GM23248 (cell line): ENCODE results near the gene ARFGEF2. TPM values are rescaled to one million over a fixed set of nuclear protein-coding genes. Genes with fewer than 3 reads are reported as not detected.

Experiments
- DNase-seq: peaks from one replicate; pipeline ENCODE4 v3.0.0-alpha.2; 2015
- H2AFZ ChIP-seq: fragments of 200-600 bp; sonication (generic); 2 replicates; pipeline ENCODE4 v1.6.1; 2016; ENCODE audit warnings: antibody characterized with exemption
- H3F3A ChIP-seq: fragments of 200-600 bp; sonication (generic); 2 replicates; pipeline ENCODE4 v1.6.1; 2016; ENCODE audit warnings: mild to moderate bottlenecking, antibody characterized with exemption, mixed run types; ENCODE audit not compliant: insufficient read depth
- H3K27ac ChIP-seq: fragments of 200-600 bp; sonication (generic); 2 replicates; pipeline ENCODE4 v1.5.1; 2016; ENCODE audit warnings: mild to moderate bottlenecking
- H3K27me3 ChIP-seq: fragments of 200-600 bp; sonication (generic); replicated peaks from 2 replicates; pipeline ENCODE4 v1.6.1; 2016; ENCODE audit warnings: mild to moderate bottlenecking; ENCODE audit not compliant: insufficient read depth
- H3K36me3 ChIP-seq: fragments of 200-600 bp; sonication (generic); 2 replicates; pipeline ENCODE4 v1.6.1; 2016; ENCODE audit warnings: low read depth, mild to moderate bottlenecking
- H3K4me1 ChIP-seq: fragments of 200-600 bp; sonication (generic); 2 replicates; pipeline ENCODE4 v1.6.1; 2016; ENCODE audit warnings: mild to moderate bottlenecking; ENCODE audit not compliant: insufficient read depth
- H3K4me2 ChIP-seq: fragments of 200-600 bp; sonication (generic); one replicate; pipeline ENCODE4 v1.6.1; 2016; ENCODE audit warnings: mild to moderate bottlenecking; ENCODE audit not compliant: unreplicated experiment
- H3K4me3 ChIP-seq: fragments of 200-600 bp; sonication (generic); 2 replicates; pipeline ENCODE4 v1.5.1; 2016; ENCODE audit warnings: mild to moderate bottlenecking
- H3K79me2 ChIP-seq: fragments of 200-600 bp; sonication (generic); 2 replicates; pipeline ENCODE4 v1.6.1; 2016; ENCODE audit warnings: mild to moderate bottlenecking; ENCODE audit not compliant: insufficient read depth
- H3K9ac ChIP-seq: fragments of 200-600 bp; sonication (generic); 2 replicates; pipeline ENCODE4 v1.6.1; 2016; ENCODE audit warnings: mild to moderate bottlenecking
- H3K9me2 ChIP-seq: fragments of 200-600 bp; sonication (generic); 2 replicates; pipeline ENCODE4 v1.6.1; 2016; ENCODE audit warnings: mixed run types, mild to moderate bottlenecking, moderate library complexity; ENCODE audit not compliant: insufficient read depth
- H3K9me3 ChIP-seq: fragments of 200-600 bp; sonication (generic); one replicate; pipeline ENCODE4 v1.6.1; 2017; ENCODE audit warnings: low read depth
- H4K20me1 ChIP-seq: fragments of 200-600 bp; sonication (generic); 2 replicates; pipeline ENCODE4 v1.6.0; 2016; ENCODE audit not compliant: insufficient read depth
- EZH2 ChIP-seq: fragments of 200-600 bp; sonication (generic); IDR thresholded peaks from 2 replicates; pipeline ENCODE4 v1.6.1; 2018; ENCODE audit warnings: antibody characterized with exemption, mild to moderate bottlenecking; ENCODE audit not compliant: insufficient read depth, poor library complexity, severe bottlenecking
- EZH2phosphoT487 ChIP-seq: fragments of 200-600 bp; sonication (generic); IDR thresholded peaks from 2 replicates; pipeline ENCODE4 v1.6.1; 2018; ENCODE audit warnings: antibody characterized with exemption, moderate library complexity, mild to moderate bottlenecking, low read depth; ENCODE audit not compliant: insufficient read depth
- whole genome bisulfite sequencing, 2 experiments: methylation state at CpG; one replicate each; pipeline ENCODE4 v1.1.6; 2015 to 2017; ENCODE audit warnings: low lambda C conversion rate in 2 of 2, low coverage in 1 of 2; ENCODE audit errors: missing lambda C conversion rate in 2 of 2; 5-methylcytosine and 5-hydroxymethylcytosine counted together
- in situ Hi-C: fragments of 300-500 bp; cut with MboI; formaldehyde crosslinking; loops from 2 replicates; pipeline ENCODE4 v1.15.0; 2020
- polyA plus RNA-seq: library from polyadenylated mRNA; unstranded; fragments of >200 nt; fragmentation: Nextera tagmentation; extraction: Ambion mirVana; gene quantifications from 2 replicates; pipeline ENCODE4 v1.2.1, GENCODE V29; 2016
- total RNA-seq: library from RNA; depleted of rRNA; stranded (reverse); fragments of >200 nt; shearing (Covaris generic); gene quantifications from 2 replicates; pipeline ENCODE4 v1.2.3, GENCODE V29; 2014

ARFGEF2 gene
- total and polyA plus RNA-seq, 2 experiments from 2014 or later = 7.0 to 30.6 TPM

DNA sequence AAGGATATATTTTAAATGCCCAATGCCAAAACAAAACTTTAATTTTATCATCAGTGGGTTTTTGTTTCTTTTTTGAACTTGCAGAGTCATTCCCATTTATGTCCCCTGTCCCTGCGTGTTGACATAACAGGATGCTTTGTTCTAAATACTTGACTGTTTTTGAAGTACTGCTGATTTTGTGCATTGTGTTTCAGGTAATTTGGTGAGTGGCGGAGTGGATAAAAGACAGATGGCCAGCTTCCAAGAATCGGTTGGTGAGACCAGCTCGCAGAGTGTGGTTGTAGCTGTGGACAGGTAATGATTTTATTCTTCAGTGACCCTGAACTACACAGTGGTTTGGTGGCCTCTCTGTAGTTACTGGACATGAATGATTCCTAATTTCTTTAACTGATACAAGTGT lies 74.1 kb downstream of the ARFGEF2 start:
- no peaks in the 10 kb centered on the region for H4K20me1 ChIP-seq

DNA sequence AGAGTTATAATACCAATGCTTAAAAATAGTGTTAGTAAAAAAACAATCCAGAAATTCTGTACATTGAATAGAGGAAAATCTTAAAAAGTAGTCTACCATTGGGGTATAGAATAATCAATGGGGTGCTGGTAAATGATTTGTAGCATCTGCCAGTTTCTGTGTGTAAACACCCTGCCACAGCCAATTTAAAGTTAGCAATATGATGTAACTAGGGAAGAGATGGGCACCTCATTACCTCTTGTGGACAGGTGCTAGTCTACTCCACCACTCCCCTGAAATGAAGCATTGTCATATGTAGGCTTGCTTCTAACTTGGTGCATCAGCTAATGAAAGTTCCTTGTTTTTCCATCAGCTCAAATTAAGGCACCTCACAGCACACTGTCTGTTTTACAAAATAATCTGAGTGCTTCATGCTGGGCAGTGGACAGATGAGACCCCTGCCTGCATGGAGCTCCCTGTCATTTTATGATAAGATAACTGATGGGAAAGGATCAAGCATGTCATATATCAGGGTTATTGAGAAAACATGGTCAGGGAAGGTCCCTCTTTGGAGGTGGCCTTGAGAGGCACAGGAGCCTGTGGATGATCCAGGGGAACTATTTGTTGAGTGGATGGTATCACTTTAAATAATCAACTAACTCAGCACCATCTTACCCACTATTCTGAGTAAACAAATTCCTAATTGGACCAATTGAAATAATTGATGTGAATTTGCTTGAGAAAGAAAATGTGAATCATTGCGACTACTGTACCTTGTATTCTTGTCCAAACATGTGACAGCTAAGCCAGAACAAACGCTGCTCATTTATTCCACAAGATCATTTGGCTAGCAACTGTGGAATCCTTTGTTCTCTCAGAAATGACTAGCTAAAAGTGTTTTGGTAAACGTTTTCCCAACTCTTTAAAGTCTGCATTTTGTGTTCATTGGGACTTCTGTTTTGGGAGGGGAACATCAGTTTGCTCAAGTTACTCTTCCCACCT lies 78.7 kb downstream of the ARFGEF2 start:
- Histone ChIP-seq H3K79me2 (no peaks in the 10 kb centered on the region), H4K20me1 (no peaks in the 10 kb centered on the region), H3K27ac (no peak overlapping the region), H3F3A (peaks cover 3% of the 10 kb centered on the region; the same call in 1 of the 2 replicates), H2AFZ (no peak overlapping the region), H3K9me3 (no peaks in the 10 kb centered on the region), H3K4me1 (no peaks in the 10 kb centered on the region), H3K27me3 (no peaks in the 10 kb centered on the region), H3K4me3 (no peak overlapping the region), H3K9ac (no peak overlapping the region), H3K4me2 (no peak overlapping the region), H3K9me2 (no peaks in the 10 kb centered on the region), H3K36me3 (peaks cover 50% of the 10 kb centered on the region)
- in situ Hi-C loops = no loop called here
- 10 to 12% methylated on average over 3 of the region's 3 CpGs for WGBS, 2 experiments
- TF ChIP-seq EZH2 (no peak), EZH2phosphoT487 (no peak)
- DNase-seq = peak; percentile 20

More for the DNA sequence above, 74.1 kb downstream of the ARFGEF2 start:
- no peaks in the 10 kb centered on the region for H3K4me1 ChIP-seq
- no peaks in the 10 kb centered on the region for H3K9me3 ChIP-seq
- H3K9me2 ChIP-seq = no peaks in the 10 kb centered on the region
- TF ChIP-seq EZH2 (no peak), EZH2phosphoT487 (no peak)
- no peak overlapping the region for H3K27ac ChIP-seq
- WGBS, 2 experiments = 86 to 91% methylated on average over 4 of the region's 4 CpGs
- H3K9ac ChIP-seq = no peak overlapping the region
- no peak overlapping the region for H2AFZ ChIP-seq
- peaks cover 83% of the 10 kb centered on the region for H3K36me3 ChIP-seq
- no peak overlapping the region for H3K4me3 ChIP-seq
- no peak for DNase-seq
- in situ Hi-C loops = no loop called here
- no peak overlapping the region for H3K4me2 ChIP-seq
- H3F3A ChIP-seq = peaks cover 3% of the 10 kb centered on the region; the same call in 1 of the 2 replicates
- H3K27me3 ChIP-seq = no peaks in the 10 kb centered on the region
- H3K79me2 ChIP-seq = no peaks in the 10 kb centered on the region

DNA sequence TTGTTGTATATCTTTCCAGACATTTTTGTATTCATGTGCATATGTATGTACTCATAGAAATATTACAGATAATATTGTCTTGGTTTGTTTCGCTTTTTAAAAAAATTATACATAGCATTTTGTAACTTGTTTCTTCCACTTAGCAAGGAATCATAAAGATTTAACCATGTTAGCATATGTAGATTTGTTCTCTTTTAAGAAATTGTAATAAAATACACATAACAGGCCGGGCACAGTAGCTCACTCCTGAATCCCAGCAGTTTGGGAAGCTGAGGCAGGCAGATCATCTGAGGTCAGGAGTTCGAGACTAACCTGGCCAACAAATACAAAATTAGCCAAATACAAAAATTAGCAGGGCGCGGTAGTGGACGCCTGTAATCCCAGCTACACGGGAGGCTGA lies 80.2 kb downstream of the ARFGEF2 start:
- peaks cover 3% of the 10 kb centered on the region; the same call in 1 of the 2 replicates for H3F3A ChIP-seq
- H4K20me1 ChIP-seq = no peaks in the 10 kb centered on the region
- H3K9me2 ChIP-seq = no peaks in the 10 kb centered on the region
- no peak overlapping the region for H3K4me2 ChIP-seq
- H3K4me3 ChIP-seq = no peak overlapping the region
- H2AFZ ChIP-seq = no peak overlapping the region
- in situ Hi-C loops = no loop called here
- peaks cover 42% of the 10 kb centered on the region for H3K36me3 ChIP-seq
- H3K4me1 ChIP-seq = no peaks in the 10 kb centered on the region
- H3K79me2 ChIP-seq = no peaks in the 10 kb centered on the region
- H3K27me3 ChIP-seq = no peaks in the 10 kb centered on the region
- no peaks in the 10 kb centered on the region for H3K9me3 ChIP-seq
- DNase-seq = no peak
- TF ChIP-seq EZH2phosphoT487 = no peak
- no peak for TF ChIP-seq EZH2
- 95 to 98% methylated on average over 7 of the region's 7 CpGs for WGBS, 2 experiments
- H3K9ac ChIP-seq = no peak overlapping the region
- H3K27ac ChIP-seq = no peak overlapping the region

DNA sequence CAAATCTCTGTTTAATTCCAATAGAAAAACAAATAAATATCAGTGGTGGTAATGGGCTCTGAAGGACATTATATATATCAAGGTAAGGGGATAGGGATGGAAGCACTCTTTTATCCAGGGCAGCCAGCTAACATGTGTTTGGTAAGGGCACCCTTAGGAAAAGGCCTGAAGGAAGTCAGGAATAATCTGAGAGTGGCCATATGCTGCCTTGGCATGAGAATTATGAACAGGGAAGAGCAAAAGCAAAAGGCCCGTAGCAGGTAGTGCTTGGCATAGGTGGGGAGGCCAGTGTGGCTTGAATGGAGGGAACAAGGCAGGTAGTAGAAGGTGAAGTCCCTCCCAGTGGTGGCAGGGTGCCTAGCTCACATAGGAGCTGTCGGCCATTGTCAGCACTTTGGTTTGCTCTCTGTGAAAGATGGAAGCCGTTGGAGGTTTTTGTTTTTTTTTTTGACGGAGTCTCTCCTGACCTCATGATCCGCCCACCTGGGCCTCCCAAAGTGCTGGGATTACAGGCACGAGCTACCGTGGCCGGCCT lies 85.0 kb downstream of the ARFGEF2 start:
- peaks cover 29% of the 10 kb centered on the region; the same call in 1 of the 2 replicates for H3K36me3 ChIP-seq
- no peaks in the 10 kb centered on the region for H3K27me3 ChIP-seq
- H2AFZ ChIP-seq = no peak overlapping the region
- no peaks in the 10 kb centered on the region for H3K9me3 ChIP-seq
- H3K79me2 ChIP-seq = no peaks in the 10 kb centered on the region
- H3K9me2 ChIP-seq = no peaks in the 10 kb centered on the region
- H3F3A ChIP-seq = no peaks in the 10 kb centered on the region
- H3K27ac ChIP-seq = no peak overlapping the region
- H3K4me3 ChIP-seq = no peak overlapping the region
- in situ Hi-C loops = no loop called here
- no peak overlapping the region for H3K4me2 ChIP-seq
- no peak overlapping the region for H3K9ac ChIP-seq
- H3K4me1 ChIP-seq = no peaks in the 10 kb centered on the region
- no peaks in the 10 kb centered on the region for H4K20me1 ChIP-seq
- no peak for TF ChIP-seq EZH2phosphoT487
- no peak for TF ChIP-seq EZH2
- no peak for DNase-seq
- 73 to 76% methylated on average over 8 of the region's 8 CpGs for WGBS, 2 experiments
